HepG2 (cell line): ENCODE results near the gene LTB4R. TPM values are rescaled to one million over a fixed set of nuclear protein-coding genes. Genes with fewer than 3 reads are reported as not detected.

Experiments used
- DRAP1 ChIP-seq: IDR thresholded peaks from 2 replicates; pipeline ENCODE4 v1.6.1; 2016; ENCODE audit warnings: missing genetic modification reagents, missing compliant biosample characterization
- FOXM1 ChIP-seq: sonication (generic); formaldehyde crosslinking; IDR thresholded peaks from 2 replicates; pipeline ENCODE4 v1.5.0; 2020; ENCODE audit warnings: missing genetic modification reagents
- PREB ChIP-seq: sonication (generic); formaldehyde crosslinking; IDR thresholded peaks from 2 replicates; pipeline ENCODE4 v1.4.0; 2020; ENCODE audit warnings: missing genetic modification reagents
- TOE1 ChIP-seq: sonication (generic); formaldehyde crosslinking; IDR thresholded peaks from 2 replicates; pipeline ENCODE4 v1.4.0; 2020; ENCODE audit warnings: mild to moderate bottlenecking, missing genetic modification reagents
- ZFP36L2 ChIP-seq: sonication (generic); formaldehyde crosslinking; IDR thresholded peaks from 2 replicates; pipeline ENCODE4 v1.4.0; 2020; ENCODE audit warnings: missing genetic modification reagents
- ZNF276 ChIP-seq: sonication (generic); formaldehyde crosslinking; IDR thresholded peaks from 2 replicates; pipeline ENCODE4 v1.4.0; 2020; ENCODE audit warnings: mild to moderate bottlenecking, low read depth, missing genetic modification reagents
- ZNF646 ChIP-seq: sonication (generic); formaldehyde crosslinking; IDR thresholded peaks from 2 replicates; pipeline ENCODE4 v1.9.0; 2021; ENCODE audit warnings: mild to moderate bottlenecking, missing genetic modification reagents
- polyA plus RNA-seq, 8 experiments: library from polyadenylated mRNA; depleted of rRNA in 3 of 8; stranded (reverse) in 7 of 8; unstranded in 1 of 8; fragments of >200 nt; fragmentation: Illumina TruSeq in 4 of 8; extraction: Trizol in 4 of 8; gene quantifications; 2 replicates each; pipeline versions ENCODE4 v1.2.1 to v1.2.3, GENCODE V29; 2011 to 2016; ENCODE audit warnings: low read depth in 4 of 8, missing spikeins in 1 of 8, mixed read lengths in 1 of 8; ENCODE audit not compliant: insufficient read depth in 1 of 8
- total RNA-seq, 5 experiments: library from RNA; depleted of rRNA; stranded (reverse); fragments of >200 nt; fragmentation: Illumina TruSeq; extraction: Trizol; gene quantifications; 2 replicates each; pipeline ENCODE4 v1.2.3, GENCODE V29; 2016; ENCODE audit warnings: low read depth in 1 of 5
- TF ChIP-seq, protein P1 (sequence below): sonication (generic); formaldehyde crosslinking; IDR thresholded peaks from 2 replicates; pipeline ENCODE4 v1.4.0; 2020; ENCODE audit warnings: low read depth, missing genetic modification reagents

Gene LTB4R
- total and polyA plus RNA-seq, 2 of the 13 experiments (the other 11 are each of a cell fraction or from before 2014, with no cell fraction given) = 3.2 to 8.2 TPM

DNA sequence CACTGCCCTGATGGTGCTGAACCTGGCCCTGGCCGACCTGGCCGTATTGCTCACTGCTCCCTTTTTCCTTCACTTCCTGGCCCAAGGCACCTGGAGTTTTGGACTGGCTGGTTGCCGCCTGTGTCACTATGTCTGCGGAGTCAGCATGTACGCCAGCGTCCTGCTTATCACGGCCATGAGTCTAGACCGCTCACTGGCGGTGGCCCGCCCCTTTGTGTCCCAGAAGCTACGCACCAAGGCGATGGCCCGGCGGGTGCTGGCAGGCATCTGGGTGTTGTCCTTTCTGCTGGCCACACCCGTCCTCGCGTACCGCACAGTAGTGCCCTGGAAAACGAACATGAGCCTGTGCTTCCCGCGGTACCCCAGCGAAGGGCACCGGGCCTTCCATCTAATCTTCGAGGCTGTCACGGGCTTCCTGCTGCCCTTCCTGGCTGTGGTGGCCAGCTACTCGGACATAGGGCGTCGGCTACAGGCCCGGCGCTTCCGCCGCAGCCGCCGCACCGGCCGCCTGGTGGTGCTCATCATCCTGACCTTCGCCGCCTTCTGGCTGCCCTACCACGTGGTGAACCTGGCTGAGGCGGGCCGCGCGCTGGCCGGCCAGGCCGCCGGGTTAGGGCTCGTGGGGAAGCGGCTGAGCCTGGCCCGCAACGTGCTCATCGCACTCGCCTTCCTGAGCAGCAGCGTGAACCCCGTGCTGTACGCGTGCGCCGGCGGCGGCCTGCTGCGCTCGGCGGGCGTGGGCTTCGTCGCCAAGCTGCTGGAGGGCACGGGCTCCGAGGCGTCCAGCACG is 4.7 kb downstream of the LTB4R start (continued):
- TF ChIP-seq TOE1 (CRISPR knock-in tag) (peak; percentile 42; the same call in 1 of the 2 replicates), ZFP36L2 (peak; percentile 81; the same call in 1 of the 2 replicates), DRAP1 (CRISPR knock-in tag) (0 out of 2 replicates have a peak, but pooled peaks have one; percentile 36), FOXM1 (CRISPR knock-in tag) (no peak), ZNF276 (CRISPR knock-in tag) (peak; percentile 99), PREB (CRISPR knock-in tag) (peak; percentile 85), ZNF646 (CRISPR knock-in tag) (no peak)
- TF ChIP-seq, protein P1, sequence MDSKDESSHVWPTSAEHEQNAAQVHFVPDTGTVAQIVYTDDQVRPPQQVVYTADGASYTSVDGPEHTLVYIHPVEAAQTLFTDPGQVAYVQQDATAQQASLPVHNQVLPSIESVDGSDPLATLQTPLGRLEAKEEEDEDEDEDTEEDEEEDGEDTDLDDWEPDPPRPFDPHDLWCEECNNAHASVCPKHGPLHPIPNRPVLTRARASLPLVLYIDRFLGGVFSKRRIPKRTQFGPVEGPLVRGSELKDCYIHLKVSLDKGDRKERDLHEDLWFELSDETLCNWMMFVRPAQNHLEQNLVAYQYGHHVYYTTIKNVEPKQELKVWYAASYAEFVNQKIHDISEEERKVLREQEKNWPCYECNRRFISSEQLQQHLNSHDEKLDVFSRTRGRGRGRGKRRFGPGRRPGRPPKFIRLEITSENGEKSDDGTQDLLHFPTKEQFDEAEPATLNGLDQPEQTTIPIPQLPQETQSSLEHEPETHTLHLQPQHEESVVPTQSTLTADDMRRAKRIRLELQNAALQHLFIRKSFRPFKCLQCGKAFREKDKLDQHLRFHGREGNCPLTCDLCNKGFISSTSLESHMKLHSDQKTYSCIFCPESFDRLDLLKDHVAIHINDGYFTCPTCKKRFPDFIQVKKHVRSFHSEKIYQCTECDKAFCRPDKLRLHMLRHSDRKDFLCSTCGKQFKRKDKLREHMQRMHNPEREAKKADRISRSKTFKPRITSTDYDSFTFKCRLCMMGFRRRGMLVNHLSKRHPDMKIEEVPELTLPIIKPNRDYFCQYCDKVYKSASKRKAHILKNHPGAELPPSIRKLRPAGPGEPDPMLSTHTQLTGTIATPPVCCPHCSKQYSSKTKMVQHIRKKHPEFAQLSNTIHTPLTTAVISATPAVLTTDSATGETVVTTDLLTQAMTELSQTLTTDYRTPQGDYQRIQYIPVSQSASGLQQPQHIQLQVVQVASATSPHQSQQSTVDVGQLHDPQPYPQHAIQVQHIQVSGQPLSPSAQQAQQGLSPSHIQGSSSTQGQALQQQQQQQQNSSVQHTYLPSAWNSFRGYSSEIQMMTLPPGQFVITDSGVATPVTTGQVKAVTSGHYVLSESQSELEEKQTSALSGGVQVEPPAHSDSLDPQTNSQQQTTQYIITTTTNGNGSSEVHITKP (CRISPR knock-in tag) = peak; percentile 60; the same call in 1 of the 2 replicates
